GM12891 (cell line): Measurements from ENCODE around the gene LPAR5.
A peak's percentile ranks its signal among the peaks of the same experiment; 100 is the strongest.

ENCODE experiments used
- DNase-seq: peaks from one replicate; pipeline ENCODE4 v3.0.0; 2011; ENCODE audit warnings: low spot score; ENCODE audit not compliant: insufficient read length
- FAIRE-seq: peaks from 2 replicates; lab custom pipeline; 2011; peaks lifted over from hg19 to GRCh38; lab: Jason Lieb, UNC
- PAX5 ChIP-seq: IDR thresholded peaks from 2 replicates; pipeline ENCODE4 v1.6.1; 2011; ENCODE audit warnings: low read length, moderate library complexity, mild to moderate bottlenecking; ENCODE audit not compliant: insufficient read depth, severe bottlenecking
- POLR2A ChIP-seq: IDR thresholded peaks from 2 replicates; pipeline ENCODE4 v1.6.1; 2011; ENCODE audit warnings: low read depth, low read length, control low read depth
- POLR2AphosphoS5 ChIP-seq: IDR thresholded peaks from 2 replicates; pipeline ENCODE4 v1.6.1; 2011; ENCODE audit warnings: low read depth, low read length, control low read depth
- POU2F2 ChIP-seq: IDR thresholded peaks from 2 replicates; pipeline ENCODE4 v1.6.1; 2011; ENCODE audit warnings: low read depth, mild to moderate bottlenecking, control low read depth, low read length, moderate library complexity
- SPI1 ChIP-seq: IDR thresholded peaks from 2 replicates; pipeline ENCODE4 v1.6.1; 2011; ENCODE audit warnings: low read depth, low read length, control low read depth
- TAF1 ChIP-seq: IDR thresholded peaks from 2 replicates; pipeline ENCODE4 v1.6.1; 2011; ENCODE audit warnings: low read depth, low read length, control low read depth

The LPAR5 gene

DNA sequence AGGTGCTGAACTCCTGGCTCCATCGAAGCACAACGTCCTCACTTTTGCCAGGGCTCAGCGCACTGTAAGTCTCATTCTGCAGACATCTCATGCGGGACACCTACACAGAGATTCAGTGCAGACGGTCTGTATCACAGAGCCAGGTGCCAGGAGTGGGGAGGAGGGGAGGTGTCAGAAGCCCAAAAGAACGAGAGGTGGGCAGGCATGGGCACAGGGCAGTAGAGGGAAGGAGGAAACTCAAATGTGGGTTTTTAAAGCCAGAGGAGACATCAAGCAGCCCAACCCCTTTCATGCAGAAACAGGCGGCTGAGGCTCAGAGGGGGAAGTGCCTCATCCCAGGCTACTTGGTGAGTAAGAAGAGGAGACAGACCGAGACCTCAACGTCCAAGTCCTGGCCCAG lies 2.5 kb upstream of the LPAR5 start:
- no peak for DNase-seq
- FAIRE-seq = no peak
- TF ChIP-seq POLR2AphosphoS5 (no peak), SPI1 (peak; percentile 69)

GRCh38 chr12:6635375-6635855 lies 344 bp downstream of the LPAR5 start:
- FAIRE-seq = no peak
- no peak for DNase-seq
- TF ChIP-seq POLR2AphosphoS5 = no peak
- TF ChIP-seq TAF1 = no peak
- TF ChIP-seq SPI1 = 0 out of 2 replicates have a peak, but pooled peaks have one; percentile 17

GRCh38 chr12:6632026-6632983 lies 3.5 kb downstream of the LPAR5 start:
- DNase-seq (no peak), FAIRE-seq (peak; percentile 90)
- TF ChIP-seq PAX5 (peak; percentile 77), POU2F2 (0 out of 2 replicates have a peak, but pooled peaks have one; percentile 14), SPI1 (peak; percentile 78), POLR2A (peak; percentile 86), TAF1 (peak; percentile 82), POLR2AphosphoS5 (peak; percentile 67; the same call in 1 of the 2 replicates)

GRCh38 chr12:6631549-6631961 lies 4.2 kb downstream of the LPAR5 start:
- FAIRE-seq = no peak
- DNase-seq = no peak
- TF ChIP-seq POLR2A (no peak; the same call in 1 of the 2 replicates), SPI1 (peak; percentile 63), POLR2AphosphoS5 (peak; percentile 31; the same call in 1 of the 2 replicates), PAX5 (no peak), POU2F2 (no peak), TAF1 (no peak)

DNA sequence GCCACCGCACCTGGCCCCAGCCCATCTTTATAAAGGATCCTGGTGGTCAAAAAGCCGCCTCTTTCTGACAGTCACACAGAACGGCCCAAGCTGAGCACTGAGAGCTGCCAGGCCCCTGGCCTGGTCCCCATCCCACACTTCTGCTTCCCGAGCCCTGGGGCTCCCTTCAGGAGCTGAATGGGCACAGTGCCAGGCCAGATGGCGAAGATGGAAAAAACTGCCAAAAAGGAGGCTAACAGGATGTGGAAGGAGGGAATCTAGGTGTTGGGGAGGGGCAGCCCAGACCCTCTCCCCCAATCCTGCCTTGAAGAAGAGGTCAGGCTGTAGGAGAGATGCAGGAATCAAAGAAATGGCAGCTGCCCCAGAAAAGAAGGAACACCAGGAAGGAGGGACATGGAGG lies 5.0 kb downstream of the LPAR5 start:
- no peak for FAIRE-seq
- no peak for TF ChIP-seq SPI1
- no peak for TF ChIP-seq TAF1
- no peak for DNase-seq

GRCh38 chr12:6627616-6628015 lies 8.1 kb downstream of the LPAR5 start:
- FAIRE-seq (peak; percentile 74), DNase-seq (no peak)
- TF ChIP-seq SPI1 = no peak
- no peak for TF ChIP-seq PAX5
- no peak for TF ChIP-seq TAF1
- TF ChIP-seq POU2F2 = no peak
- TF ChIP-seq POLR2AphosphoS5 = no peak

GRCh38 chr12:6626654-6627283 lies 9.0 kb downstream of the LPAR5 start:
- TF ChIP-seq POLR2AphosphoS5 (no peak), PAX5 (no peak), SPI1 (peak; percentile 38; the same call in 1 of the 2 replicates), POU2F2 (no peak)
- FAIRE-seq (peak; percentile 80), DNase-seq (no peak)

GRCh38 chr12:6620885-6621274 lies 14.9 kb downstream of the LPAR5 start:
- TF ChIP-seq POLR2AphosphoS5 (no peak), PAX5 (no peak), POLR2A (no peak), POU2F2 (no peak), TAF1 (no peak), SPI1 (no peak)
- DNase-seq = no peak
- no peak for FAIRE-seq

- TF ChIP-seq POLR2A (no peak), POU2F2 (no peak), TAF1 (no peak)
- DNase-seq (no peak), FAIRE-seq (no peak)
These were observed 15.4 kb downstream of the LPAR5 start for GRCh38 chr12:6620137-6620884.
